Adrenal gland (tissue), 19 donors: ENCODE data around the gene GJB4. TPM values are rescaled to one million over a fixed set of nuclear protein-coding genes. Genes with fewer than 3 reads are reported as not detected.

ENCODE experiments used
- DNase-seq, 7 donors: peaks; one replicate each; pipeline ENCODE4 v3.0.0-alpha.2; 2019 to 2020
- H3K27ac ChIP-seq, 5 donors: fragments of 200-600 bp; sonication (generic) in 4 of 5; 1 replicate in 3 of 5; 2 replicates in 2 of 5; pipeline versions ENCODE4 v1.5.1 to v1.8.0; 2016 to 2020; ENCODE audit warnings: mild to moderate bottlenecking in 1 of 5
- H3K27me3 ChIP-seq: fragments of 200-600 bp; 2 replicates; pipeline ENCODE4 v1.8.0; 2021
- H3K36me3 ChIP-seq, 2 donors: fragments of 200-600 bp; replicated peaks in 1 of 2; 1 replicate in 1 of 2; 2 replicates in 1 of 2; pipeline versions ENCODE4 v1.5.1 to v1.8.0; 2018 to 2022
- H3K4me1 ChIP-seq, 2 donors: fragments of 200-600 bp; replicated peaks in 1 of 2; 1 replicate in 1 of 2; 2 replicates in 1 of 2; pipeline versions ENCODE4 v1.5.1 to v1.8.0; 2018 to 2021
- H3K4me3 ChIP-seq, 4 donors: fragments of 200-600 bp; sonication (generic) in 3 of 4; one replicate each; pipeline ENCODE4 v1.5.1; 2016 to 2018
- H3K9me3 ChIP-seq, 3 donors: fragments of 200-600 bp; sonication (generic) in 1 of 3; replicated peaks in 1 of 3; 1 replicate in 2 of 3; 2 replicates in 1 of 3; pipeline versions ENCODE4 v1.5.1 to v1.8.0; 2016 to 2021
- POLR2A ChIP-seq, 2 donors: fragments of 450-650 bp; IDR thresholded peaks; one replicate each; pipeline ENCODE4 v1.6.1; 2017; ENCODE audit warnings: antibody characterized with exemption in 2 of 2, mild to moderate bottlenecking in 2 of 2, moderate library complexity in 1 of 2
- WGBS, 4 donors: extraction: QIAGEN DNeasy Blood & Tissue Kit in 2 of 4; methylation state at CpG; one replicate each; pipeline versions ENCODE4 v1.1.5 to v1.1.7; 2013 to 2017; 5-methylcytosine and 5-hydroxymethylcytosine counted together
- intact Hi-C, 2 donors: fragments of 100-400 bp; cut with DNase I; formaldehyde crosslinking; loops; one replicate each; pipeline versions ENCODE4 v1.14.1 to v1.15.0; 2022 to 2023
- long read RNA-seq, 10 donors: library from polyadenylated mRNA in 3 of 10; unstranded in 2 of 10; stranded (forward) in 1 of 10; transcript quantifications; one replicate each; pipeline ENCODE4 v2.0.0 and lab custom pipeline, GENCODE V29; 2021 to 2026
- polyA plus RNA-seq, 3 donors: library from polyadenylated mRNA; stranded (reverse); fragments of 200-250 nt in 2 of 3; fragments of 350-450 nt in 1 of 3; fragmentation: Illumina TruSeq in 1 of 3; extraction: RNeasy Lipid Tissue Mini Kit (QIAGEN cat#74804) in 1 of 3; gene quantifications; one replicate each; pipeline ENCODE4 v1.2.3, GENCODE V29; 2013 to 2014
- total RNA-seq, 9 donors: library from RNA; depleted of rRNA in 4 of 9; stranded (reverse); fragments of >200 nt in 4 of 9; fragments of 120-200 nt in 1 of 9; fragmentation: NEBNext Ultra II Directional in 1 of 9; extraction: Animal tissue kit (Norgen Biotek cat#: 25700) in 1 of 9; gene quantifications; one replicate each; pipeline versions ENCODE4 v1.1.0 to v1.2.4, GENCODE V29; 2013 to 2023
- TF ChIP-seq, protein P1 (sequence below), 6 experiments: fragments of 450-650 bp in 4 of 6; fragments of 200-600 bp in 2 of 6; sonication (generic) in 1 of 6; IDR thresholded peaks; 1 replicate in 5 of 6; 2 replicates in 1 of 6; pipeline versions ENCODE4 v1.5.1 to v1.8.0; 2016 to 2021; ENCODE audit warnings: antibody characterized with exemption in 6 of 6, mild to moderate bottlenecking in 2 of 6, moderate library complexity in 1 of 6
- donor health status: healthy with polysubstance abuse.
- donor health status: Bipolar disorder and iron deficiency.
- donor health status: DM: yes; HTN: yes; CAD: no.
- donor health status: DM: no; HTN: no; CAD: no.
- donor health status: DM: no; HTN: no; CAD: no.
- donor health status: DM: yes; HTN: yes; CAD: no.

Gene GJB4
- total RNA-seq (not detected), polyA plus RNA-seq (not detected)
- long read RNA-seq, donor 1: 0 reads
- long read RNA-seq, donor 2: 0 reads
- long read RNA-seq, donor 3: 0 reads
- long read RNA-seq, donor 4: 0 reads
- long read RNA-seq, donor 5: 0 reads
- long read RNA-seq, donor 6: 0 reads
- long read RNA-seq, donor 7: 0 reads
- long read RNA-seq, donor 8: 0 reads
- long read RNA-seq, donor 9: 0 reads
- long read RNA-seq, donor 10: 0 reads

DNA sequence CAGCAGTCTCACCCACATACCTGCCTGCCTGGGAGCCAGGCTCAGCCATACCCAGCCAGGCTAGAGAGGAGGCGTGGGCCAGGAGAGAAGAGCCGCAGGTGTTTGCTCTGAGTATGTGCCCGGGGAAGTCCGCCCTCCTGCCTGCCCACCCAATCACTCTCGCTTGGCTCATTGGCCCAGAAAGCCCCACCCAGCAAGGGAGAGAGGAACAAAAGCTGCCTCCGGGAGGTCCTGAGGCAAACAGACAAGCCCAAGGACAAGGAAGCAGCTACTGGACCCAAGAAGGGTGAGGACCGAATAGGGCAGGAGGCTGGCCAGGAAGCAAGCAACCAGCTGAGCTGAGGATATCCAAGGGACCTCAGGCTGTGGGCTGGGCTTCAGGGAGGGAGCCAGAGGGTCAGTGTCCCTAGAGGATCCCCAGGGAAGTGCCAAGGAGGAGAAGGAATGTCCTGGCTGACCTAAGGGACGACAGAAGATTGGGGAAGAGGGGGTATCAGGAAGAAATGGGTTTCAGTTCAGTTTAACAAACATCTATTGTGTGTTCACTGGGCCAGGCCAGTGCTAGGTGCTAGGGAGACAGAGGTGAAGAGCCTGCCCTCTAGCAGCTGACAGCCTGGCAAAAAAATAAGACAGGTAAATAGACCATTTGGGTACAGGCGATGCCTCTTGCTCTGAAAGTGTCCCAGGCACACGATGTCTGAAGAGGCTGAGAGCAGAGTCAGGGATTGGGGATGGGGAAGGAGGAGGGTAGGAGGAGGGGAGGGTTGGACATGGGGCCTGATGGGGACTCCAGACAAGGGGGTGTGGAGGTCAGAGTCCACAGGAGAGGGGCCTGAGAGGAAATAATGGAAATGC, at the start of gene GJB4:
GJB4 (plus strand) TSS at position 238 of the 855 bp plus-strand sequence. CDS start 1,515 bp downstream, outside the sequence.
- no peak for DNase-seq
- Histone ChIP-seq H3K36me3 (no peaks in the 10 kb centered on the region), H3K4me3 (no peak within 1 kb of the TSS), H3K27ac (no peak within 1 kb of the TSS), H3K4me1 (no peaks in the 10 kb centered on the region), H3K27me3 (no peaks in the 10 kb centered on the region), H3K9me3 (no peaks in the 10 kb centered on the region)
- no peak for TF ChIP-seq POLR2A (IDR thresholded peaks at IDR 0.05)
- TF ChIP-seq, protein P1, sequence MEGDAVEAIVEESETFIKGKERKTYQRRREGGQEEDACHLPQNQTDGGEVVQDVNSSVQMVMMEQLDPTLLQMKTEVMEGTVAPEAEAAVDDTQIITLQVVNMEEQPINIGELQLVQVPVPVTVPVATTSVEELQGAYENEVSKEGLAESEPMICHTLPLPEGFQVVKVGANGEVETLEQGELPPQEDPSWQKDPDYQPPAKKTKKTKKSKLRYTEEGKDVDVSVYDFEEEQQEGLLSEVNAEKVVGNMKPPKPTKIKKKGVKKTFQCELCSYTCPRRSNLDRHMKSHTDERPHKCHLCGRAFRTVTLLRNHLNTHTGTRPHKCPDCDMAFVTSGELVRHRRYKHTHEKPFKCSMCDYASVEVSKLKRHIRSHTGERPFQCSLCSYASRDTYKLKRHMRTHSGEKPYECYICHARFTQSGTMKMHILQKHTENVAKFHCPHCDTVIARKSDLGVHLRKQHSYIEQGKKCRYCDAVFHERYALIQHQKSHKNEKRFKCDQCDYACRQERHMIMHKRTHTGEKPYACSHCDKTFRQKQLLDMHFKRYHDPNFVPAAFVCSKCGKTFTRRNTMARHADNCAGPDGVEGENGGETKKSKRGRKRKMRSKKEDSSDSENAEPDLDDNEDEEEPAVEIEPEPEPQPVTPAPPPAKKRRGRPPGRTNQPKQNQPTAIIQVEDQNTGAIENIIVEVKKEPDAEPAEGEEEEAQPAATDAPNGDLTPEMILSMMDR (IDR thresholded peaks at IDR 0.05): no peak
- WGBS, 4 donors: 58 to 69% (median 68%) methylated on average over 6 to 10 of the region's 10 CpGs
- intact Hi-C loops: no loop called here

DNA sequence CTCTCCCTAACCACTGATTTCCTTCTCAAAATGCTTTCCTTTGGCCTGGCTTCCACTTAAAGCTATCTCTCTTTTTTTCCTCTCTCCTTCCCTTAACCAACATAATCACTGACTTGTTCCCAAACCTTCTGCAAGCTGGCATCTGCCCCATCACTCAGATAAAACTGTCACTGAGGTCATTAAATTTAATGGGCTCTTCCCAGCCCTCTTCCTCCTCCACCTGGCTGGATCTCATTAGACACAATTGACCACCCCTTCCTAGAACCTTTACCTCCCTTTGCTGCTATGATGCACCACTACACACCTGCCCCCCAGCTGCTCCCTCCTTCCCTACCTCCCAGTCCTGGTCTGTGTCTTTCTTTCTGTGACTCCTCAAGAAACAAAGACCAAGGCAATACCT, 48.7 kb upstream of the GJB4 start:
- Histone ChIP-seq H3K9me3 (no peaks in the 10 kb centered on the region), H3K27me3 (no peaks in the 10 kb centered on the region), H3K36me3 (no peaks in the 10 kb centered on the region), H3K4me1 (peaks cover 0 to 5% of the 10 kb centered on the region in 2 donors), H3K4me3 (no peak overlapping the region), H3K27ac (no peak overlapping the region)
- DNase-seq: no peak
- TF ChIP-seq POLR2A (IDR thresholded peaks at IDR 0.05): no peak
- TF ChIP-seq, protein P1 (IDR thresholded peaks at IDR 0.05): no peak
- intact Hi-C loops: no loop called here

- Histone ChIP-seq H3K9me3 (no peaks in the 10 kb centered on the region), H3K36me3 (no peaks in the 10 kb centered on the region), H3K27ac (no peak overlapping the region), H3K4me3 (no peak overlapping the region), H3K4me1 (peaks cover 0 to 5% of the 10 kb centered on the region in 2 donors), H3K27me3 (no peaks in the 10 kb centered on the region)
- intact Hi-C loops: no loop called here
- WGBS, 4 donors: 83 to 93% (median 88%) methylated on average over 4 of the region's 4 CpGs
- no peak for DNase-seq
- TF ChIP-seq, protein P1 (IDR thresholded peaks at IDR 0.05): no peak
- no peak for TF ChIP-seq POLR2A (IDR thresholded peaks at IDR 0.05)
Observed at GRCh38 chr1:34711485-34711884, 48.1 kb upstream of the GJB4 start.

DNA sequence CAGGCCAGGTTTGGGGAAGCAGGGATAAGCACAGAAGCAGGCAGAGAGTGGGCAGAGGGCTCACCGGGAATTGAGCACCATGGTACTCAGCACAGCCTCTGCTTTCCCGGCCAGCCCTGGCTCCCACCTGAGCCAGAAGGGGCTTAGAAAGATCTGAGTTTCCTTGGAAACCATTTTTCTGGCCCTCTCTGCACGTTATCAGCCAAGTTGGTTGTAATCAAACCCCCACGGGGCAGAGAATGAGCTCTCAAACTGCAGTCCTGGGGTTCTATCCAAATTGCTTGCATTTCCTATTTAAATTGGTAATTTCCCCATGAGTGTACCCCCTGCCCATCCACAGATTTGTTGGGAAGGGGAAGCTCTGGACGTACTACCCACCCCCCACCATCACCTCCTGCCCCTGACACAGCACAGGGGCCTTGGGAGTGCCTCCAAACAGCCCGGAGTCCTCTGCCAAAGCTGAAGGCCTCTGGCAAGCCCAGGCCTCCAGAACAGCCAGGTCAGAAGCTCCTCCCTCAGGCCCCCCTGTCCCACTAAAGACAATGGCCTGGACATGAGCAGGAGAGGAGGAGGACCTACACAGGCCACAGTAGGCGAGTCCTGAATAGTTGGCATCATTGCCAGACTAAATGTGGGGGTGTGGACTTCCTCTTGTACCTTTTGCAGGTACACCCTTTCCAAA, 47.4 kb upstream of the GJB4 start:
- 53 to 58% (median 56%) methylated on average over 7 of the region's 7 CpGs for WGBS, 4 donors
- Histone ChIP-seq H3K27me3 (no peaks in the 10 kb centered on the region), H3K4me1 (peaks cover 0 to 5% of the 10 kb centered on the region in 2 donors), H3K9me3 (no peaks in the 10 kb centered on the region), H3K4me3 (no peak overlapping the region), H3K27ac (no peak overlapping the region), H3K36me3 (no peaks in the 10 kb centered on the region)
- intact Hi-C loops: no loop called here
- DNase-seq: peak; percentile 21 to 51 (median 32)
- no peak for TF ChIP-seq POLR2A (IDR thresholded peaks at IDR 0.05)
- TF ChIP-seq, protein P1 (IDR thresholded peaks at IDR 0.05): no peak
